ENCODE measurements around the gene UNC119. TPM values are rescaled to one million over a fixed set of nuclear protein-coding genes. Genes with fewer than 3 reads are reported as not detected.

Gene UNC119
- total and polyA plus RNA-seq, 9 donors: 14.4 to 27.3 (median 19.3) TPM

DNA sequence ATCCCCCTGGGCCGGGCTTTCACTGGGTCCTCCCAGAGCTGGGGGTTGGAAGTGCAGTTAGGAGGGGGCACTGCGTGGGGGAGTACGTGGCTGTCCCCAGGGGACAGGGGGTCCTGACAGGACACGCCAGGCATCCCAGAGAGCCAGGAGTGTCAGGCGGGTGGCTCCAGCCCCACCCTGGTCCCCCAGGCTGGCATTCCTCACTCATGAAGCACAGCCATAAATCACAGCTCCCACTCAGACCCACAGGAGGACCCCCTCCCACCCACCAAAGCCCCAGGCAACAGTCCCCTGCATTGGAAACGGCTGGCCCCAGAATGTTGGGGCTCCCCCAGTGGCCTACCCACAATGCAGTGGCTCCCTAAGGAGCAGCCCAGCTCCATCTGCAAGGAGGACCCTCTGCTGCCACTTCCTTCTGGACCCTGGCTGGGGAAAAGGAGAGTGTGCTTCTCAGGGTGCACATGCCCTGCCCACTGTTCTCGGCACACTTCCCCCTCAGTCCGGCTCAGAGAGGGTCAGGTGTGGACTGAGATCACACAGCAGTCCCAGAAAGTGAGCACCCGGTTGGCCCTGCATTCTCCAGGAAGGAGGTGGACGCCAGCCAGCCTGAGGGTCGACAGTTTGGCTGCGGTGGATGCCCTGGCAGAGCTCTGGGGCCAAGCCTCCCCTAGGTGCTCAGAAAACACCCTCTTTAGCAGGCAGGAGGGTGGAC, 53.6 kb downstream of the UNC119 start:
- no peak overlapping the region for H3K4me3 ChIP-seq
- no peak for DNase-seq
- no peaks in the 10 kb centered on the region for H3K4me1 ChIP-seq (ENCODE audit: insufficient read depth)
- H3K9me3 ChIP-seq: no peaks in the 10 kb centered on the region
- WGBS, 3 donors: 40 to 49% (median 44%) methylated on average over 12 of the region's 12 CpGs
- intact Hi-C loops (cut with DNase I): loop anchor here in 2 of 4 donors (5.0 kb wide), 1 partner anchor 113 kb away; the partner anchor contains the start of gene RSKR (in 2 of the 2)
- H3K36me3 ChIP-seq: no peaks in the 10 kb centered on the region
- H3K27ac ChIP-seq: no peak overlapping the region
- no peaks in the 10 kb centered on the region for H3K27me3 ChIP-seq
- TF ChIP-seq, protein P1, sequence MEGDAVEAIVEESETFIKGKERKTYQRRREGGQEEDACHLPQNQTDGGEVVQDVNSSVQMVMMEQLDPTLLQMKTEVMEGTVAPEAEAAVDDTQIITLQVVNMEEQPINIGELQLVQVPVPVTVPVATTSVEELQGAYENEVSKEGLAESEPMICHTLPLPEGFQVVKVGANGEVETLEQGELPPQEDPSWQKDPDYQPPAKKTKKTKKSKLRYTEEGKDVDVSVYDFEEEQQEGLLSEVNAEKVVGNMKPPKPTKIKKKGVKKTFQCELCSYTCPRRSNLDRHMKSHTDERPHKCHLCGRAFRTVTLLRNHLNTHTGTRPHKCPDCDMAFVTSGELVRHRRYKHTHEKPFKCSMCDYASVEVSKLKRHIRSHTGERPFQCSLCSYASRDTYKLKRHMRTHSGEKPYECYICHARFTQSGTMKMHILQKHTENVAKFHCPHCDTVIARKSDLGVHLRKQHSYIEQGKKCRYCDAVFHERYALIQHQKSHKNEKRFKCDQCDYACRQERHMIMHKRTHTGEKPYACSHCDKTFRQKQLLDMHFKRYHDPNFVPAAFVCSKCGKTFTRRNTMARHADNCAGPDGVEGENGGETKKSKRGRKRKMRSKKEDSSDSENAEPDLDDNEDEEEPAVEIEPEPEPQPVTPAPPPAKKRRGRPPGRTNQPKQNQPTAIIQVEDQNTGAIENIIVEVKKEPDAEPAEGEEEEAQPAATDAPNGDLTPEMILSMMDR (IDR thresholded peaks at IDR 0.05): no peak
- no peak for TF ChIP-seq POLR2A (IDR thresholded peaks at IDR 0.05)
- no peak for TF ChIP-seq EP300 (IDR thresholded peaks at IDR 0.05)

DNA sequence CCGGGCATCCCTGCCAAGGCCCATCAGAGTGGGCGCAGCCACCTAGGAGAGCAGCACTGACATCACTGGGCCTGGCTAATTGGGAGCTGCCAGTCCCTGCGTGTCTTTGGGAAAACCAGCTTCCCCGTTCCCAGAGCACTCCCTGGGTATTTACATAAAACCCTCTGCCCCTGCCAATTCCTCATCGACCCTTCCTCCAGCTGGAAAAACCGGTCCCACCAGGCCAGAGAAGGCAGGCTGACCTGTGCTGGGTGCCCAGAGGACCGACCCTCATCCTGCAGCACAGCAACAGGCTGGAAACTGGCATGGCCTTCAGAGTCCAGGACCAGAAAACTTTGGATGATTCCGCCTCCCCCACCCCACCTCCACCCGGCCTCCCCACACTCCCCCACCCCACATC, 54.5 kb downstream of the UNC119 start:
- intact Hi-C loops (cut with DNase I): loop anchor here in 2 of 4 donors (5.0 kb wide), 1 partner anchor 114 kb away; the partner anchor contains the start of gene RSKR (in 2 of the 2)
- Histone ChIP-seq H3K27ac (no peak overlapping the region), H3K4me1 (ENCODE audit: insufficient read depth) (no peaks in the 10 kb centered on the region), H3K27me3 (no peaks in the 10 kb centered on the region), H3K36me3 (no peaks in the 10 kb centered on the region), H3K9me3 (no peaks in the 10 kb centered on the region), H3K4me3 (no peak overlapping the region)
- no peak for TF ChIP-seq EP300 (IDR thresholded peaks at IDR 0.05)
- TF ChIP-seq, protein P1 (IDR thresholded peaks at IDR 0.05): no peak
- TF ChIP-seq POLR2A (IDR thresholded peaks at IDR 0.05): no peak
- no peak for DNase-seq
- WGBS, 3 donors: 33 to 39% (median 38%) methylated on average over 9 of the region's 9 CpGs

Other genes with a start within 250 kb of the UNC119 start
- gene TMEM97, start 233.4 kb downstream of the UNC119 start, total RNA-seq: 10 to 100 TPM; 18.7 to 74.4 (median 26.0) TPM
- 10 to 100 TPM; 20.3 to 93.0 TPM for gene TMEM97, start 233.4 kb downstream of the UNC119 start, polyA plus RNA-seq
- 10 to 100 TPM; 20.2 to 49.2 (median 24.3) TPM for gene IFT20, start 217.2 kb downstream of the UNC119 start, total RNA-seq
- gene IFT20, start 217.2 kb downstream of the UNC119 start, polyA plus RNA-seq: 10 to 100 TPM; 39.4 to 44.3 TPM
- 10 to 100 TPM; 13.5 to 36.3 (median 31.5) TPM for gene TNFAIP1, start 216.9 kb downstream of the UNC119 start, total RNA-seq
- gene TNFAIP1, start 216.9 kb downstream of the UNC119 start, polyA plus RNA-seq: 10 to 100 TPM; 13.4 to 37.9 TPM
- 10 to 100 TPM; 37.4 to 82.6 (median 59.6) TPM for gene POLDIP2, start 195.1 kb downstream of the UNC119 start, total RNA-seq
- gene POLDIP2, start 195.1 kb downstream of the UNC119 start, polyA plus RNA-seq: 100 to 1,000 TPM in 1 of 2 donors, 10 to 100 TPM in 1; 43.4 to 110 TPM
- gene SEBOX, start 187.4 kb downstream of the UNC119 start, total RNA-seq: not detected
- gene SEBOX, start 187.4 kb downstream of the UNC119 start, polyA plus RNA-seq: not detected
- gene VTN, start 182.3 kb downstream of the UNC119 start, total RNA-seq: 1 to 10 TPM in 5 of 7 donors, under 1 TPM in 1, not detected in 1; 0.25 to 5.9 (median 4.1) TPM
- gene VTN, start 182.3 kb downstream of the UNC119 start, polyA plus RNA-seq: 10 to 100 TPM in 1 of 2 donors, 1 to 10 TPM in 1; 1.5 to 20.5 TPM
- 10 to 100 TPM in 6 of 7 donors, 1 to 10 TPM in 1; 7.4 to 21.5 (median 16.5) TPM for gene SARM1, start 180.9 kb downstream of the UNC119 start, total RNA-seq
- gene SARM1, start 180.9 kb downstream of the UNC119 start, polyA plus RNA-seq: 10 to 100 TPM in 1 of 2 donors, 1 to 10 TPM in 1; 9.0 to 12.4 TPM
- gene SLC46A1, start 146.4 kb downstream of the UNC119 start, total RNA-seq: 10 to 100 TPM in 5 of 7 donors, 1 to 10 TPM in 2; 5.0 to 13.6 (median 12.2) TPM
- gene SLC46A1, start 146.4 kb downstream of the UNC119 start, polyA plus RNA-seq: 10 to 100 TPM in 1 of 2 donors, 1 to 10 TPM in 1; 4.0 to 32.2 TPM
- under 1 TPM in 1 of 7 donors, not detected in 6; 0.95 TPM for gene SLC13A2, start 79.0 kb downstream of the UNC119 start, total RNA-seq
- gene SLC13A2, start 79.0 kb downstream of the UNC119 start, polyA plus RNA-seq: not detected
- not detected for gene FOXN1, start 46.3 kb downstream of the UNC119 start, total RNA-seq
- gene FOXN1, start 46.3 kb downstream of the UNC119 start, polyA plus RNA-seq: not detected
- 10 to 100 TPM; 16.1 to 42.2 (median 33.5) TPM for gene PIGS, start 18.9 kb upstream of the UNC119 start, total RNA-seq
- gene PIGS, start 18.9 kb upstream of the UNC119 start, polyA plus RNA-seq: 10 to 100 TPM; 26.6 to 64.8 TPM
- 10 to 100 TPM; 17.1 to 71.5 (median 28.4) TPM for gene ALDOC, start 24.3 kb upstream of the UNC119 start, total RNA-seq
- 10 to 100 TPM; 25.4 to 39.1 TPM for gene ALDOC, start 24.3 kb upstream of the UNC119 start, polyA plus RNA-seq
- 1 to 10 TPM; 2.1 to 5.0 (median 3.3) TPM for gene SPAG5, start 46.4 kb upstream of the UNC119 start, total RNA-seq
- gene SPAG5, start 46.4 kb upstream of the UNC119 start, polyA plus RNA-seq: 1 to 10 TPM; 2.9 to 3.8 TPM
- 10 to 100 TPM in 3 of 7 donors, 1 to 10 TPM in 4; 3.6 to 16.2 (median 7.9) TPM for gene RSKR, start 61.6 kb upstream of the UNC119 start, total RNA-seq
- 1 to 10 TPM; 4.1 to 8.7 TPM for gene RSKR, start 61.6 kb upstream of the UNC119 start, polyA plus RNA-seq
- gene BLTP2, start 92.5 kb upstream of the UNC119 start, total RNA-seq: 100 to 1,000 TPM in 3 of 7 donors, 10 to 100 TPM in 4; 57.2 to 148 (median 93.2) TPM
- 100 to 1,000 TPM in 1 of 2 donors, 10 to 100 TPM in 1; 24.9 to 100 TPM for gene BLTP2, start 92.5 kb upstream of the UNC119 start, polyA plus RNA-seq
- 10 to 100 TPM; 33.9 to 53.1 (median 46.7) TPM for gene SDF2, start 109.3 kb upstream of the UNC119 start, total RNA-seq
- 100 to 1,000 TPM in 1 of 2 donors, 10 to 100 TPM in 1; 62.7 to 118 TPM for gene SDF2, start 109.3 kb upstream of the UNC119 start, polyA plus RNA-seq
- gene SUPT6H, start 109.6 kb upstream of the UNC119 start, total RNA-seq: 10 to 100 TPM; 42.3 to 83.8 (median 67.2) TPM
- 10 to 100 TPM; 34.8 to 80.1 TPM for gene SUPT6H, start 109.6 kb upstream of the UNC119 start, polyA plus RNA-seq
- gene PROCA1, start 159.3 kb upstream of the UNC119 start, total RNA-seq: 1 to 10 TPM; 4.0 to 6.7 (median 5.0) TPM
- gene PROCA1, start 159.3 kb upstream of the UNC119 start, polyA plus RNA-seq: 1 to 10 TPM; 2.7 to 6.5 TPM
- 100 to 1,000 TPM; 149 to 222 (median 169) TPM for gene RAB34, start 165.2 kb upstream of the UNC119 start, total RNA-seq
- 100 to 1,000 TPM; 196 to 208 TPM for gene RAB34, start 165.2 kb upstream of the UNC119 start, polyA plus RNA-seq
- 1,000 to 10,000 TPM; 1,369 to 3,979 (median 2,659) TPM for gene RPL23A, start 167.4 kb upstream of the UNC119 start, total RNA-seq
- 1,000 to 10,000 TPM; 2,997 to 3,153 TPM for gene RPL23A, start 167.4 kb upstream of the UNC119 start, polyA plus RNA-seq
- gene TLCD1, start 173.6 kb upstream of the UNC119 start, total RNA-seq: 1 to 10 TPM in 6 of 7 donors, not detected in 1; 1.3 to 7.0 (median 1.6) TPM
- gene TLCD1, start 173.6 kb upstream of the UNC119 start, polyA plus RNA-seq: 1 to 10 TPM in 1 of 2 donors, under 1 TPM in 1; 0.75 to 5.1 TPM
- 1 to 10 TPM; 2.3 to 8.3 (median 3.4) TPM for gene NEK8, start 176.2 kb upstream of the UNC119 start, total RNA-seq
- gene NEK8, start 176.2 kb upstream of the UNC119 start, polyA plus RNA-seq: 1 to 10 TPM; 1.9 to 2.2 TPM
- gene TRAF4, start 191.4 kb upstream of the UNC119 start, total RNA-seq: 10 to 100 TPM; 12.9 to 61.3 (median 18.8) TPM
- 1 to 10 TPM; 3.5 to 7.0 TPM for gene TRAF4, start 191.4 kb upstream of the UNC119 start, polyA plus RNA-seq